T-helper 2 cell (primary cell): Measurements from ENCODE around the gene SNAPIN.
"Not testable (repeated sequence)": the region's sequence is repeated elsewhere in the genome, so short reads cannot be mapped to it uniquely, and the experiment has no call there.

Experiments used
- DNase-seq, 5 experiments: peaks; one replicate each; pipeline versions ENCODE4 v3.0.0 to v3.0.0-alpha.2; 2012 to 2022

The SNAPIN gene

GRCh38 chr1:153627715-153628626 is 30.5 kb upstream of the SNAPIN start, which contains the start of gene S100A1:
Gene S100A1 (plus strand): TSS chr1:153628434. CDS start chr1:153630522, 2,088 bp downstream.
- DNase-seq: no peak

- DNase-seq: no peak
Observed at GRCh38 chr1:153628638-153629342, 29.7 kb upstream of the SNAPIN start.

- no peak for DNase-seq
Observed at GRCh38 chr1:153629343-153629665, 29.2 kb upstream of the SNAPIN start.

- DNase-seq: no peak
Observed at GRCh38 chr1:153629971-153630370, 28.5 kb upstream of the SNAPIN start.

- DNase-seq: no peak
Observed at GRCh38 chr1:153630384-153630783, 28.1 kb upstream of the SNAPIN start.

GRCh38 chr1:153631047-153632022 is 27.2 kb upstream of the SNAPIN start:
- DNase-seq: no peak

- DNase-seq: no peak
Observed at GRCh38 chr1:153633161-153633753, 25.2 kb upstream of the SNAPIN start.

- peak; percentile 86 to 97 (median 93) for DNase-seq
Observed at GRCh38 chr1:153633754-153634665, 24.5 kb upstream of the SNAPIN start, which contains the start of gene CHTOP. Gene CHTOP (plus strand): TSS chr1:153634066. CDS start chr1:153636589, 2,523 bp downstream.

- no peak for DNase-seq
Observed at GRCh38 chr1:153635872-153636271, 22.6 kb upstream of the SNAPIN start.

- no peak for DNase-seq
Observed at GRCh38 chr1:153636312-153636711, 22.2 kb upstream of the SNAPIN start.

- DNase-seq: no peak
Observed at GRCh38 chr1:153638261-153638660, 20.2 kb upstream of the SNAPIN start.

GRCh38 chr1:153639280-153639679 is 19.2 kb upstream of the SNAPIN start:
- no peak for DNase-seq

GRCh38 chr1:153640213-153640612 is 18.3 kb upstream of the SNAPIN start:
- DNase-seq: not testable (repeated sequence)

GRCh38 chr1:153640861-153641260 is 17.6 kb upstream of the SNAPIN start:
- DNase-seq: no peak

GRCh38 chr1:153642161-153642560 is 16.3 kb upstream of the SNAPIN start:
- no peak for DNase-seq

GRCh38 chr1:153643100-153643499 is 15.4 kb upstream of the SNAPIN start:
- DNase-seq: no peak

GRCh38 chr1:153643816-153644215 is 14.7 kb upstream of the SNAPIN start:
- no peak for DNase-seq

GRCh38 chr1:153646672-153647345 is 11.7 kb upstream of the SNAPIN start:
- no peak for DNase-seq

- no peak for DNase-seq
Observed at GRCh38 chr1:153647346-153647714, 11.2 kb upstream of the SNAPIN start.

- no peak for DNase-seq
Observed at GRCh38 chr1:153648000-153648643, 10.4 kb upstream of the SNAPIN start.
